Neuronal stem cell (in vitro differentiated cells): ENCODE results near the gene CABLES2.

Source experiments
- DNase-seq: peaks from one replicate; pipeline ENCODE4 v3.0.0-alpha.2; 2013; ENCODE audit warnings: low spot score
- H2AFZ ChIP-seq: one replicate; pipeline ENCODE4 v1.6.1; 2013; ENCODE audit warnings: mild to moderate bottlenecking, low read length, inconsistent platforms
- H2AK5ac ChIP-seq: 2 replicates; pipeline ENCODE4 v1.6.1; 2013; ENCODE audit warnings: low read depth, mild to moderate bottlenecking, inconsistent platforms, low read length, moderate library complexity, mixed read lengths
- H2BK120ac ChIP-seq: 2 replicates; pipeline ENCODE4 v1.6.1; 2013; ENCODE audit warnings: low read depth, mild to moderate bottlenecking, inconsistent platforms, low read length, moderate library complexity, mixed read lengths
- H2BK12ac ChIP-seq: one replicate; pipeline ENCODE4 v1.6.1; 2013; ENCODE audit warnings: low read length, inconsistent platforms
- H2BK15ac ChIP-seq: 2 replicates; pipeline ENCODE4 v1.6.1; 2013; ENCODE audit warnings: mild to moderate bottlenecking, low read length, inconsistent platforms, mixed read lengths
- H2BK5ac ChIP-seq: one replicate; pipeline ENCODE4 v1.6.1; 2013; ENCODE audit warnings: inconsistent platforms, mild to moderate bottlenecking, low read length, moderate library complexity
- H3K14ac ChIP-seq: one replicate; pipeline ENCODE4 v1.6.1; 2013; ENCODE audit warnings: low read length, inconsistent platforms
- H3K18ac ChIP-seq: 2 replicates; pipeline ENCODE4 v1.6.1; 2013; ENCODE audit warnings: low read length, inconsistent platforms
- H3K23ac ChIP-seq: 2 replicates; pipeline ENCODE4 v1.6.1; 2013; ENCODE audit warnings: low read depth, mild to moderate bottlenecking, mixed read lengths, low read length, inconsistent platforms; ENCODE audit not compliant: poor library complexity
- H3K27ac ChIP-seq: replicated peaks from 3 replicates; pipeline ENCODE4 v1.5.1; 2013; ENCODE audit warnings: low read length, inconsistent platforms
- H3K27me3 ChIP-seq, 3 experiments: 2 replicates each; pipeline ENCODE4 v1.6.1; 2013; ENCODE audit warnings: low read length in 3 of 3, mild to moderate bottlenecking in 2 of 3, inconsistent platforms in 1 of 3, low read depth in 1 of 3, mixed read lengths in 1 of 3, moderate library complexity in 1 of 3; ENCODE audit not compliant: control insufficient read depth in 3 of 3, insufficient read depth in 3 of 3
- H3K36me3 ChIP-seq, 2 donors: replicated peaks in 1 of 2; 2 replicates each; pipeline ENCODE4 v1.6.1; 2013; ENCODE audit warnings: low read length in 2 of 2; ENCODE audit not compliant: control insufficient read depth in 2 of 2, insufficient read depth in 2 of 2
- H3K4ac ChIP-seq: 2 replicates; pipeline ENCODE4 v1.6.1; 2013; ENCODE audit warnings: inconsistent platforms, mild to moderate bottlenecking, low read length, moderate library complexity
- H3K4me1 ChIP-seq, 2 donors: 1 replicate in 1 of 2; 2 replicates in 1 of 2; pipeline ENCODE4 v1.6.1; 2013; ENCODE audit warnings: low read length in 2 of 2, low read depth in 1 of 2; ENCODE audit not compliant: control insufficient read depth in 2 of 2, insufficient read depth in 1 of 2
- H3K4me2 ChIP-seq: one replicate; pipeline ENCODE4 v1.6.1; 2013; ENCODE audit warnings: mild to moderate bottlenecking, low read length, inconsistent platforms; ENCODE audit not compliant: insufficient read depth, poor library complexity, severe bottlenecking
- H3K4me3 ChIP-seq, 2 donors: 2 replicates each; pipeline ENCODE4 v1.5.1; 2013; ENCODE audit warnings: low read length in 2 of 2, mild to moderate bottlenecking in 2 of 2, inconsistent platforms in 1 of 2, moderate library complexity in 1 of 2
- H3K79me1 ChIP-seq: one replicate; pipeline ENCODE4 v1.6.1; 2013; ENCODE audit warnings: low read depth, mild to moderate bottlenecking, inconsistent platforms, low read length, moderate library complexity
- H3K9ac ChIP-seq: one replicate; pipeline ENCODE4 v1.6.1; 2013; ENCODE audit warnings: mild to moderate bottlenecking, low read depth, low read length, inconsistent platforms; ENCODE audit not compliant: poor library complexity
- H3K9me3 ChIP-seq, 2 donors: replicated peaks in 1 of 2; 2 replicates each; pipeline versions ENCODE3 to v1.6.1; 2013; ENCODE audit warnings: low read length in 2 of 2, mild to moderate bottlenecking in 2 of 2, inconsistent platforms in 1 of 2, low read depth in 1 of 2, mixed read lengths in 1 of 2, moderate library complexity in 1 of 2; ENCODE audit not compliant: control insufficient read depth in 2 of 2, insufficient read depth in 1 of 2
- H4K8ac ChIP-seq: one replicate; pipeline ENCODE4 v1.6.1; 2013; ENCODE audit warnings: low read depth, mild to moderate bottlenecking, inconsistent platforms, low read length, moderate library complexity
- H4K91ac ChIP-seq: one replicate; pipeline ENCODE4 v1.6.1; 2013; ENCODE audit warnings: low read length, low read depth, mild to moderate bottlenecking, inconsistent platforms; ENCODE audit not compliant: poor library complexity
- WGBS, 2 donors: extraction: QIAGEN DNeasy Blood & Tissue Kit; methylation state at CpG; one replicate each; pipeline ENCODE4 v1.1.7; 2013; ENCODE audit warnings: missing lambda C conversion rate in 2 of 2, mixed read lengths in 1 of 2; ENCODE audit not compliant: insufficient read length in 2 of 2, insufficient replicate concordance in 1 of 2; ENCODE audit errors: extremely low coverage in 2 of 2; 5-methylcytosine and 5-hydroxymethylcytosine counted together

CABLES2 gene

DNA sequence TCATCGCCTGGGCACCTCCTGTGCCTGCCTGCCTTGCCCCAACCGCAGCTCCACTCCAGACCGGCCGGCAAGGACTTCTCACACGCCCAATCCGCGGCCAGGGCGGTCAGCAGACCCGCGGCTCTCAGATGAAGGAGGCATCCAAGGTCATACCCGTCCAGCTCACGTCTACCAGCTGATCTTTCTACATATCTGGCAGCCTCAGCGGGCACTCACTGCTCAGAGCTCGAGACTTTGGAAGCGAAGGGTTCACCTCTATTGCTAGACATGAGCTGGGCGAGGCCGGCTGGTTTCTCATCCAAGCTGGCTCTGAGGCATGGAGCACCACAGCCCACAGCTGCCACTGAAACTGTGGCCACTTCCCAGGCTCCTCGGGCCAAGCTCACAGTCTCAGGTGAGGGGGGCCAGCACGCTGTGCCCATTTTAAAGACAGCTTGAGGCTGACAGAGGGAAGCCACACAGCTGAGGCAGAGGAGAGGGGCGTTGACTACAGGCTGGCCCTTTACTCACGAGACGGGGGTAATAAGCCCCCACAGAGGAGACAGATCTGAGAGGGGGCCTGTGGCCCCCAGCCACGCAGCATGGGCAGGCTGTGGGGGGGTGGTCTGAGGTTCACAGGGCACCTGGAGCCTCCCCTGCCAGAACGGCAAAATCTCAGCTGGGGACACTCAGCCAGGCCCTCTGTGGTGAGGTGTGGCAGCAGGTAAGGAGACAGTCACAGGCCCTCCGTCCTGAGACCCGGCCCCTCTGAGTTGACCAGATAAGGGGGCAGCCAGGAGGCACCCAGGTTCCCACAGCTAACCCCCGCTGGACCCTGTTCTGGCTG, 42.0 kb downstream of the CABLES2 start:
- no CpG with 5 or more reads among the region's 27 CpGs for WGBS, 2 donors
- Histone ChIP-seq H3K4ac (no peak overlapping the region), H3K18ac (peak overlapping the region; percentile 92), H3K79me1 (peaks cover 24% of the 10 kb centered on the region), H4K8ac (no peak overlapping the region), H2BK120ac (peak overlapping the region; percentile 16), H3K4me2 (peak overlapping the region; percentile 97), H3K14ac (peak overlapping the region; percentile 49), H2BK12ac (peak overlapping the region; percentile 75), H3K9me3 (no peaks in the 10 kb centered on the region), H3K27ac (peak overlapping the region; percentile 22), H3K4me1 (peaks cover 50 to 77% of the 10 kb centered on the region in 2 donors), H2AFZ (no peak overlapping the region), H4K91ac (peak overlapping the region; percentile 9), H3K36me3 (peaks cover 4 to 9% of the 10 kb centered on the region in 2 donors), H3K23ac (peak overlapping the region; percentile 80), H2BK5ac (peak overlapping the region; percentile 95), H3K9ac (peak overlapping the region; percentile 70), H2BK15ac (peak overlapping the region; percentile 97), H3K27me3 (no peaks in the 10 kb centered on the region), H2AK5ac (peak overlapping the region; percentile 98), H3K4me3 (peak overlapping the region in 1 of 2 donors; percentile 66)
- DNase-seq = no peak

DNA sequence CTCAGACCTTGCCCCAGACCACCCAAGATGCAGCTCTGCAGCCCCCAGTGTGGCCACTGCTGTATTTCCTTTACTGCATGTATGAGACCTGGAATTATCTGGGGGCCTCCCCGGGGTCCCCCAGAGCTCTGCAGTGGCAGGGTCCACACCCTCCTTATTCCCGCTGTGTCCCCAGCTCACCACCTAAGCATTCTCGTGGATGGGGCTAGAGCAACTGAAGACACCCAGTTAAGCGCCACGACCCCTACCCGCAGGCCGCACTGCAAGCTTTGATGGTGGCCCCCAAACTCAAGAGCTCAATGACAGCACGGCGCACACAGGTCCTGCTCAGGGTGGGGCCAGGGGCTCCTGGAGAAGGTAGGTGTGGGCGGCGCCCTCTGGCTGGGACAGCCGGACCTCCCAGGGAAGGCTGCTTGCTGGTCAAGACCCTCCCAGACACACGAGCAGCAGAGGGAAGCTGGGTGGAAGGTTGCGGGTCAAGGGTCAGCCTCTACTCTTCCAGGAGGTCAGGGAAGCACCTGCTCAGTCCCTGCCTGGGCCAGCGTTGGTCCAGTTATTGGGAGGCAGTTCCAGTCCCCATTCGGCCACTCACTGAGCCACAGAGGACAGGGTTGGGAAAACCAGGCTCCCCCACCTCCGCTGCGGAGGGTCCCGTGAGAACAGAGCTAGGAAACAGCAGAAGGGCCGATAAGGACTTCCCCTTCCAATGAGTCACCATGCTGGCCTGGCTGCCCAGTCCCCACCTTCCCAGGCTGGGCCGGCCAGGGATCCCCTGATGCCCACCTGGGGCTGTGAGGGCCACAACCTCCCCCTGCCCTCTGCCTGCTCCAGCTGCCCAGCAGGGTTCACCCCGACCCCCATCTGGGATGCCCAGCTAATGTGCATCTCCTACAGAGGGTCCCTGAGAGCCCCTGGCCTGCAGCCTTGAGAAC, 42.9 kb downstream of the CABLES2 start:
- peak overlapping the region; percentile 11 for H3K4me2 ChIP-seq
- H2BK120ac ChIP-seq = peak overlapping the region; percentile 47
- H3K4me3 ChIP-seq = no peak overlapping the region
- peak overlapping the region; percentile 75 for H2BK15ac ChIP-seq
- peak overlapping the region; percentile 60 for H3K23ac ChIP-seq
- peaks cover 42 to 71% of the 10 kb centered on the region in 2 donors for H3K4me1 ChIP-seq
- no peaks in the 10 kb centered on the region for H3K27me3 ChIP-seq
- H4K8ac ChIP-seq = no peak overlapping the region
- no peaks in the 10 kb centered on the region for H3K9me3 ChIP-seq
- H3K36me3 ChIP-seq = peaks cover 4 to 9% of the 10 kb centered on the region in 2 donors
- H3K18ac ChIP-seq = peak overlapping the region; percentile 83
- peak overlapping the region; percentile 98 for H2AK5ac ChIP-seq
- H3K27ac ChIP-seq = peak overlapping the region; percentile 59
- WGBS, 2 donors = no CpG with 5 or more reads among the region's 22 CpGs
- H2BK12ac ChIP-seq = peak overlapping the region; percentile 90
- no peak overlapping the region for H2AFZ ChIP-seq
- H4K91ac ChIP-seq = peak overlapping the region; percentile 9
- no peak for DNase-seq
- H3K14ac ChIP-seq = peak overlapping the region; percentile 49
- peak overlapping the region; percentile 90 for H2BK5ac ChIP-seq
- H3K4ac ChIP-seq = no peak overlapping the region
- H3K9ac ChIP-seq = peak overlapping the region; percentile 72
- H3K79me1 ChIP-seq = peaks cover 28% of the 10 kb centered on the region

DNA sequence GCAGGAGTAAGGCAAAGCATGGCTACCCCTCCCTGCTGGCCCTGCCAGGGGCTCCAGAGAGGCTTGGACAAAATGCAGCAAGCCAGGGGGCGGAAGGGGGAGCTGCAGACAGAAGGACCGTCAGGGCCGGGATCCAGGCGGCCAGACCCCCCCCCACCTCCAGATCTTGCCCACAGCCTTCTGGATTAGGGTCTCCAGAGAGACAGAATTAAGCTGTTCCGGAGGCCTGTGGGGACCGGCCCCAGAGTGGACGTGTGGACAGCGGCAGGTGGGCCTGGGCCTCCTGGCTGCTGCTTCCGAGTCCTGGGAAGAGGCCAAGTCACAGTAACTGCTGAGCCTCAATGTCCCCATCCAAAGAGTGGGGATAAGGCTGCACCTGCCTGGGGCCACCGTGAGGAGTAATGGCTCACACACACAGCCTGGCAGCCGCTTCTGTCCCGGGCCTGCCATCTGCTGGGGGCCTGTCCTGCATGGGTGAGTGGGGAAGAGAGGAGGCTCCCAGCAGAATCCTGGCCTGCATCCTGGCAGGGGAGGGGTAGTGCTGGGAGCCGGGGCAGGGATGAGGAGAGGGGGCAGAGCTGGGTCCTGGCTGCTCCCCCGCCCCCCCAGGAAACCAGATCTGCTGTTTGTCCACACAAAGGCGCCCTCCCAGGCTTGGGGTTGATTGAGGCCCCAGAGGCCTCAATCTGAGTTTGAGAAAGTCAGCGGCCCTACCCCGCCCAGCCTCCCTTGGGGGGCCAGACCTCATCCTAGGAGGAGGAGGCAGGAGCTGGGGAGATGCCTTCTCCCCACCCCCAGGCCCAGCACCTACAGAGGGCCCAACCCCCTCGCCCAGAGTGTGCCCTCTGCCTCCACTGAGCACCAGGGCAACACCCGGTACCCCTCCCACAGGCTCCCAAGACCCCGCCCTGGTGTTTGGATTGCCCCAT, 43.8 kb downstream of the CABLES2 start:
- Histone ChIP-seq H2BK120ac (peak overlapping the region; percentile 47), H3K9ac (peak overlapping the region; percentile 30), H3K36me3 (peaks cover 4 to 9% of the 10 kb centered on the region in 2 donors), H2AK5ac (peak overlapping the region; percentile 98), H2BK15ac (peak overlapping the region; percentile 3), H2AFZ (no peak overlapping the region), H3K9me3 (no peaks in the 10 kb centered on the region), H3K27me3 (no peaks in the 10 kb centered on the region), H3K27ac (peak overlapping the region; percentile 59), H3K4ac (no peak overlapping the region), H2BK12ac (no peak overlapping the region), H3K79me1 (peaks cover 37% of the 10 kb centered on the region), H3K18ac (peak overlapping the region; percentile 83), H4K91ac (no peak overlapping the region), H3K14ac (no peak overlapping the region), H2BK5ac (peak overlapping the region; percentile 90), H3K23ac (peak overlapping the region; percentile 60), H3K4me2 (peak overlapping the region; percentile 11), H3K4me1 (peaks cover 36 to 70% of the 10 kb centered on the region in 2 donors), H3K4me3 (no peak overlapping the region), H4K8ac (no peak overlapping the region)
- WGBS, 2 donors = no CpG with 5 or more reads among the region's 20 CpGs
- DNase-seq = no peak
